Nephron progenitor cell (in vitro differentiated cells): ENCODE data around the gene C10orf53.

ENCODE experiments used
- DNase-seq: peaks from one replicate; pipeline ENCODE4 v3.0.0; 2021
- H3K27ac Mint-ChIP-seq: 2 replicates; pipeline ENCODE4 v1.8.0; 2021; ENCODE audit warnings: mild to moderate bottlenecking, moderate library complexity, mixed read lengths
- H3K27me3 Mint-ChIP-seq: 2 replicates; pipeline ENCODE4 v1.8.0; 2021; ENCODE audit warnings: mild to moderate bottlenecking, low read depth, mixed read lengths; ENCODE audit not compliant: poor library complexity
- H3K36me3 Mint-ChIP-seq: 2 replicates; pipeline ENCODE4 v1.8.0; 2021; ENCODE audit warnings: low read depth, mixed read lengths
- H3K4me1 Mint-ChIP-seq: 2 replicates; pipeline ENCODE4 v1.8.0; 2021; ENCODE audit warnings: mixed read lengths
- H3K4me3 Mint-ChIP-seq: 2 replicates; pipeline ENCODE4 v1.8.0; 2021; ENCODE audit warnings: mild to moderate bottlenecking, moderate library complexity, mixed read lengths
- H3K9me3 Mint-ChIP-seq: 2 replicates; pipeline ENCODE4 v1.8.0; 2021; ENCODE audit warnings: mild to moderate bottlenecking, moderate library complexity, mixed read lengths
- TF ChIP-seq, protein P1 (sequence below): fragments of 200-600 bp; sonication (generic); IDR thresholded peaks from 2 replicates; pipeline ENCODE4 v1.5.0; 2021; ENCODE audit warnings: antibody characterized with exemption

C10orf53 gene

DNA sequence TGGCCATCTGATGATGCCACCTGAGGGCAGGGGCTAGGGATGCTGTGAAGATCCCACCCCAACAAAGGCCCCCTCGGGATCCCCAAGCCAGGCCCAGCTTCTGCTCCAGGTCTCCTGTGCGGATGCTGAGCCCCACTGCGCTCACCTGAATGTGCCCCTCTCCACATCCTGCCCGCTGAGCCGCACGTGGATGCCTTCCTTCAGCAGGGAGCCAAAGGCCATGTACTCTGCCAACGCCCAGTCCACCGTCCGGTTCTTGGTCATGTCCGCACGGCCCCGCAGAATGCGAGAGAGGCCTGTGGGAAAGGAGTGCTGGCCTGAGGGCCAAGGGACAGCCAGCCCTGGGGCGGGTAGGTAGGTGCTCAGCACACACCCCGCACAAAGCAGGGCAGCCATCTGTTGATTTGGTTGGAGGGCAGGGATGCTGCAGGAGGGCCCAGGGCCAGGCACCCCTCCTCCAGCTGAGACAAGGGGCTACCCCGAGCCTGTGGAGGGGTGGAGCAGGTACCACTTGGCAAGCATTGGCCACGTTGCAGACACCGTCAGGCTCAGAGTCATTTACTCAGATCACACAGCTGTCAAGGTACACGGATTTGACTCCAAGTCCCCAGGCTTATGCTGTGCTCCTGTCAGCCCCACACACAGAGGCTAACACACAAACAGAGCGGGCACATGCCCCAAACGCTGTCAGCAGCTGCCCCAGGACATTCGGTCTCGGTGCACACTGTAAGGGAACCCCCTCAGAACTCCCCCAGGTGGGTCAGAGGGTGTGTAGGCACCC is 63.4 kb downstream of the C10orf53 start:
- Mint-ChIP-seq H3K4me1 (no peaks in the 10 kb centered on the region), H3K36me3 (no peaks in the 10 kb centered on the region), H3K27me3 (peaks cover 2% of the 10 kb centered on the region), H3K4me3 (no peak overlapping the region), H3K27ac (no peak overlapping the region), H3K9me3 (no peaks in the 10 kb centered on the region)
- no peak for DNase-seq
- TF ChIP-seq, protein P1, sequence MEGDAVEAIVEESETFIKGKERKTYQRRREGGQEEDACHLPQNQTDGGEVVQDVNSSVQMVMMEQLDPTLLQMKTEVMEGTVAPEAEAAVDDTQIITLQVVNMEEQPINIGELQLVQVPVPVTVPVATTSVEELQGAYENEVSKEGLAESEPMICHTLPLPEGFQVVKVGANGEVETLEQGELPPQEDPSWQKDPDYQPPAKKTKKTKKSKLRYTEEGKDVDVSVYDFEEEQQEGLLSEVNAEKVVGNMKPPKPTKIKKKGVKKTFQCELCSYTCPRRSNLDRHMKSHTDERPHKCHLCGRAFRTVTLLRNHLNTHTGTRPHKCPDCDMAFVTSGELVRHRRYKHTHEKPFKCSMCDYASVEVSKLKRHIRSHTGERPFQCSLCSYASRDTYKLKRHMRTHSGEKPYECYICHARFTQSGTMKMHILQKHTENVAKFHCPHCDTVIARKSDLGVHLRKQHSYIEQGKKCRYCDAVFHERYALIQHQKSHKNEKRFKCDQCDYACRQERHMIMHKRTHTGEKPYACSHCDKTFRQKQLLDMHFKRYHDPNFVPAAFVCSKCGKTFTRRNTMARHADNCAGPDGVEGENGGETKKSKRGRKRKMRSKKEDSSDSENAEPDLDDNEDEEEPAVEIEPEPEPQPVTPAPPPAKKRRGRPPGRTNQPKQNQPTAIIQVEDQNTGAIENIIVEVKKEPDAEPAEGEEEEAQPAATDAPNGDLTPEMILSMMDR, result no peak

DNA sequence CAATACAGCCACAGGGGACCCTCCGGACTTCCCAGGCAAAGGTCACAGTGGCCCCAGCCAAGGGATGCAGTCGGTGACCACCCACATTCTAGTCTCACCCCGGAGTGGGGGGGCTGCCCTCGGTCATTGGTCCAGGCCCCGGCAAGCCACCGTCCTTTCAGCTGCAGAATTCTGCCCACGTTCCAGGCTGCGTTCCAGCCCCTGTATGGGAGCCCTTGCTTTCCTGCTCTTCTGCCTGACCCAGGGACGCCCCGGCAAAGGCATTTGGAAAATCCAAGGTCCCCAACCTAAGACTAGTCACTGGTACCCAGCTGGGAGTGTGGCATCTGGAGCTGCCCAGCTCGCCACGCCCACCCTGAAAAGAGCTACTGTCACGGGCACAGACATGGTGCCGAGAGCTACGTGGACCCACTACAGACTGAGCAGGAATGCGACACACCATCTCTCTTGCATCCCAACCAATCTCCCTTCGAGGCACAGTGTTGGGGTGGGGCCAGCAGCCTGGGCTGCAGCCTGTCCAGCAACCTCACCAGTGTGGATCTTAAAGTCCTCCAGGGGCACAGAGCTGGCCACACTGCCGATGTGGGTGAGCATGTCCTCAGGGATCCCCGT is 64.1 kb downstream of the C10orf53 start:
- DNase-seq, result no peak

GRCh38 chr10:49744091-49744685 is 64.7 kb downstream of the C10orf53 start:
- H3K9me3 Mint-ChIP-seq, result no peaks in the 10 kb centered on the region
- no peak overlapping the region for H3K27ac Mint-ChIP-seq
- TF ChIP-seq, protein P1, result no peak
- H3K4me1 Mint-ChIP-seq, result no peaks in the 10 kb centered on the region
- no peaks in the 10 kb centered on the region for H3K36me3 Mint-ChIP-seq
- H3K27me3 Mint-ChIP-seq, result peaks cover 2% of the 10 kb centered on the region
- no peak for DNase-seq
- H3K4me3 Mint-ChIP-seq, result no peak overlapping the region

More for the DNA sequence above, 64.1 kb downstream of the C10orf53 start:
- TF ChIP-seq, protein P1, result no peak
- Mint-ChIP-seq H3K27me3 (peaks cover 2% of the 10 kb centered on the region), H3K27ac (no peak overlapping the region), H3K4me3 (no peak overlapping the region), H3K9me3 (no peaks in the 10 kb centered on the region), H3K4me1 (no peaks in the 10 kb centered on the region), H3K36me3 (no peaks in the 10 kb centered on the region)

DNA sequence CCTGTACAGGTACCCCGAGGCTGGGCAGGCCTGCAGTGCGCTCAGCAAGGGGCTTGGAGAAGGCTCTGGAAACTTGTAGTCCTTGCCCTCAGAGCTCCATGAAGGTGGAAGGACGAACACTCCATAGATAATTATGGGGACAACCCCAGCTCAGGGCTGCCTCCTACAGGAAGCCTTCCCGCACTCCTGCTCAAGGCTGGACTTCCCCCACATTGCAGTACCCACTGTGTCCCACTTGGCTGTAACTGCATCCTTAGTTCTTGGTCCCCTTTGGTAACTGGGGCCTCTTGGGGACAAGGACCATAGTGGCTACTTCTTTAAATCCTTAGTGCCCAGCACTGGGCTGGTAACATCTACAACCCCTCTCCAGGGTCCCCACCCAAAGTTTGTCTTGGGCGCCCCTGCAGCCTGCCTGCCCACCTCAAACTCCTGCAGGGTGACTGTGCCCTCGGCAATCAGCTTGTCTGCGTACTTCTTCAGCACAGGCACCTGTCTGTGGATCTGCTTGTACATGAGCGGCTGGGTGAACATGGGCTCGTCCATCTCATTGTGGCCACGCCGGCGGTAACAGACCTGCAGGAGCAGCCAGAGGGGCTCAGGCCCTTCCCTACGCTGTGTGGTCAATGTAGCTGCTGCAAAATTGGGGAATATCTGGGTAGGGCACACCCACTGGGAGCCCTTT is 65.6 kb downstream of the C10orf53 start:
- Mint-ChIP-seq H3K27ac (no peak overlapping the region), H3K4me3 (no peak overlapping the region), H3K36me3 (no peaks in the 10 kb centered on the region), H3K4me1 (no peaks in the 10 kb centered on the region), H3K27me3 (peaks cover 5% of the 10 kb centered on the region), H3K9me3 (no peaks in the 10 kb centered on the region)
- DNase-seq, result no peak
- TF ChIP-seq, protein P1, result no peak

DNA sequence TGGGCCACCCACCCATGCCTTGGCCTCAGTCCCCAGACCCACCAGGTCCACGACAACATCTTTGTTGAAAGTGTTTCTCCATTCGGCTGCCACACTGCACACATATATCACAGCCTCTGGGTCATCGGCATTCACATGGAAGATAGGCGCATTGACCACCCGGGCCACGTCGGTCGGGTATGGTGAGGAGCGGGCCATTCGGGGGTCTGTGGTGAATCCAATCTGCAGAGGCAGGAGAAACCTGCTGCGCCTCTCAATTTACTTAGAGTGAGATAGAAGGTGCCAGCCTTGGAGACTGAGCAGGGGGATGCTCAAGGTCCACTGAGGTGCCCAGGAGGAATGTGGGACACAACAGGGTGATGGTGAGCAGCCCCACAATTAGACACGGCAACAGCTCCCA is 66.3 kb downstream of the C10orf53 start:
- Mint-ChIP-seq H3K27me3 (peaks cover 5% of the 10 kb centered on the region), H3K4me1 (no peaks in the 10 kb centered on the region), H3K27ac (no peak overlapping the region), H3K36me3 (no peaks in the 10 kb centered on the region), H3K9me3 (no peaks in the 10 kb centered on the region), H3K4me3 (no peak overlapping the region)
- TF ChIP-seq, protein P1, result no peak
- no peak for DNase-seq
